GM23338 (cell line): ENCODE data around the gene MSTO1. TPM values are rescaled to one million over a fixed set of nuclear protein-coding genes. Genes with fewer than 3 reads are reported as not detected.
A peak's percentile ranks its signal among the peaks of the same experiment; 100 is the strongest.

Experiments
- ATAC-seq: fragments of 200-7000 bp; cut with Tn5 transposase; 3 replicates; pipeline ENCODE4 v1.9.1; 2020
- DNase-seq: peaks from one replicate; pipeline ENCODE4 v3.0.0-alpha.2; 2015; ENCODE audit warnings: low spot score
- H2AFZ ChIP-seq: fragments of 200-600 bp; sonication (generic); 2 replicates; pipeline ENCODE4 v1.8.0; 2016; ENCODE audit warnings: antibody characterized with exemption, mild to moderate bottlenecking, moderate library complexity
- H3F3A ChIP-seq: fragments of 200-600 bp; sonication (generic); replicated peaks from 2 replicates; pipeline ENCODE4 v1.8.0; 2017; ENCODE audit warnings: antibody characterized with exemption, mixed run types, low read depth
- H3K27ac ChIP-seq: fragments of 200-600 bp; sonication (generic); 2 replicates; pipeline ENCODE4 v1.6.1; 2016; ENCODE audit warnings: low read depth
- H3K27me3 ChIP-seq: fragments of 200-600 bp; sonication (generic); 2 replicates; pipeline ENCODE4 v1.8.0; 2016; ENCODE audit warnings: mild to moderate bottlenecking, mixed run types, moderate library complexity; ENCODE audit not compliant: insufficient read depth
- H3K36me3 ChIP-seq: fragments of 200-600 bp; sonication (generic); 2 replicates; pipeline ENCODE4 v1.8.0; 2016; ENCODE audit warnings: mild to moderate bottlenecking; ENCODE audit not compliant: insufficient read depth
- H3K4me1 ChIP-seq: fragments of 200-600 bp; sonication (generic); 2 replicates; pipeline ENCODE4 v1.8.0; 2016; ENCODE audit warnings: mild to moderate bottlenecking, moderate library complexity; ENCODE audit not compliant: insufficient read depth
- H3K4me2 ChIP-seq: fragments of 200-600 bp; sonication (generic); 2 replicates; pipeline ENCODE4 v1.7.1; 2017; ENCODE audit warnings: mixed run types
- H3K4me3 ChIP-seq: fragments of 200-600 bp; sonication (generic); 2 replicates; pipeline ENCODE4 v1.6.1; 2016; ENCODE audit warnings: mixed run types
- H3K79me2 ChIP-seq: fragments of 200-600 bp; sonication (generic); replicated peaks from 2 replicates; pipeline ENCODE4 v1.8.0; 2017; ENCODE audit warnings: mild to moderate bottlenecking; ENCODE audit not compliant: insufficient read depth
- H3K9me2 ChIP-seq: fragments of 200-600 bp; sonication (generic); 2 replicates; pipeline ENCODE4 v1.8.0; 2017; ENCODE audit not compliant: insufficient read depth
- H4K20me1 ChIP-seq: fragments of 200-600 bp; sonication (generic); replicated peaks from 2 replicates; pipeline ENCODE4 v1.8.0; 2017; ENCODE audit warnings: mild to moderate bottlenecking; ENCODE audit not compliant: insufficient read depth
- H3K27ac Mint-ChIP-seq: 2 replicates; pipeline ENCODE4 v1.8.0; 2020; ENCODE audit warnings: inconsistent platforms, mild to moderate bottlenecking, moderate library complexity, mixed read lengths
- H3K27me3 Mint-ChIP-seq: 3 replicates; pipeline ENCODE4 v1.8.0; 2022; ENCODE audit warnings: low read depth, mild to moderate bottlenecking, moderate library complexity, mixed read lengths, inconsistent platforms; ENCODE audit not compliant: insufficient read depth, poor library complexity
- H3K36me3 Mint-ChIP-seq: 3 replicates; pipeline ENCODE4 v1.8.0; 2021; ENCODE audit warnings: low read depth, mild to moderate bottlenecking, inconsistent platforms, moderate library complexity, mixed read lengths
- H3K4me1 Mint-ChIP-seq: 3 replicates; pipeline ENCODE4 v1.8.0; 2020; ENCODE audit warnings: mild to moderate bottlenecking, inconsistent platforms, mixed read lengths
- H3K4me3 Mint-ChIP-seq: 3 replicates; pipeline ENCODE4 v1.8.0; 2021; ENCODE audit warnings: moderate library complexity, mild to moderate bottlenecking, inconsistent platforms, mixed read lengths
- H3K9me3 Mint-ChIP-seq: 3 replicates; pipeline ENCODE4 v1.8.0; 2020; ENCODE audit warnings: moderate library complexity, mild to moderate bottlenecking, inconsistent platforms, mixed read lengths
- EZH2 ChIP-seq: fragments of 200-600 bp; sonication (generic); IDR thresholded peaks from one replicate; pipeline ENCODE4 v1.8.0; 2017; ENCODE audit warnings: antibody characterized with exemption, mild to moderate bottlenecking, low read depth; ENCODE audit not compliant: unreplicated experiment
- EZH2phosphoT487 ChIP-seq: fragments of 200-600 bp; sonication (generic); IDR thresholded peaks from one replicate; pipeline ENCODE4 v1.8.1; 2018; ENCODE audit warnings: antibody characterized with exemption; ENCODE audit not compliant: unreplicated experiment
- JUNB ChIP-seq: IDR thresholded peaks from one replicate; pipeline ENCODE4 v1.6.1; 2016; ENCODE audit warnings: antibody characterized with exemption; ENCODE audit not compliant: unreplicated experiment
- STAT1 ChIP-seq: IDR thresholded peaks from one replicate; pipeline ENCODE4 v1.6.1; 2016; ENCODE audit warnings: antibody characterized with exemption; ENCODE audit not compliant: unreplicated experiment
- ZNF114 ChIP-seq: fragments of 250-450 bp; sonication (Bioruptor Pico); IDR thresholded peaks from 2 replicates; pipeline ENCODE4 v1.5.0; 2020; ENCODE audit warnings: mild to moderate bottlenecking, moderate library complexity
- polyA plus RNA-seq: library from polyadenylated mRNA; unstranded; fragments of >200 nt; fragmentation: Nextera tagmentation; extraction: Ambion mirVana; gene quantifications from 2 replicates; pipeline ENCODE4 v1.2.1, GENCODE V29; 2016
- total RNA-seq: library from RNA; depleted of rRNA; stranded (reverse); fragments of >200 nt; shearing (Covaris generic); gene quantifications from 2 replicates; pipeline ENCODE4 v1.2.3, GENCODE V29; 2014
- TF ChIP-seq, protein P1 (sequence below), 2 experiments: fragments of 200-600 bp in 1 of 2; sonication (generic) in 1 of 2; conservative IDR thresholded peaks; 2 replicates each; pipeline versions ENCODE4 v1.5.1 to v1.6.1; 2016 to 2017; ENCODE audit warnings: antibody characterized with exemption in 2 of 2, low read depth in 2 of 2, mild to moderate bottlenecking in 2 of 2, moderate library complexity in 1 of 2
- TF ChIP-seq, protein P2 (sequence below): IDR thresholded peaks from 2 replicates; pipeline ENCODE4 v1.6.1; 2016; ENCODE audit warnings: antibody characterized with exemption

MSTO1 gene
- total and polyA plus RNA-seq, 2 experiments from 2014 or later = 35.4 to 43.5 TPM

DNA sequence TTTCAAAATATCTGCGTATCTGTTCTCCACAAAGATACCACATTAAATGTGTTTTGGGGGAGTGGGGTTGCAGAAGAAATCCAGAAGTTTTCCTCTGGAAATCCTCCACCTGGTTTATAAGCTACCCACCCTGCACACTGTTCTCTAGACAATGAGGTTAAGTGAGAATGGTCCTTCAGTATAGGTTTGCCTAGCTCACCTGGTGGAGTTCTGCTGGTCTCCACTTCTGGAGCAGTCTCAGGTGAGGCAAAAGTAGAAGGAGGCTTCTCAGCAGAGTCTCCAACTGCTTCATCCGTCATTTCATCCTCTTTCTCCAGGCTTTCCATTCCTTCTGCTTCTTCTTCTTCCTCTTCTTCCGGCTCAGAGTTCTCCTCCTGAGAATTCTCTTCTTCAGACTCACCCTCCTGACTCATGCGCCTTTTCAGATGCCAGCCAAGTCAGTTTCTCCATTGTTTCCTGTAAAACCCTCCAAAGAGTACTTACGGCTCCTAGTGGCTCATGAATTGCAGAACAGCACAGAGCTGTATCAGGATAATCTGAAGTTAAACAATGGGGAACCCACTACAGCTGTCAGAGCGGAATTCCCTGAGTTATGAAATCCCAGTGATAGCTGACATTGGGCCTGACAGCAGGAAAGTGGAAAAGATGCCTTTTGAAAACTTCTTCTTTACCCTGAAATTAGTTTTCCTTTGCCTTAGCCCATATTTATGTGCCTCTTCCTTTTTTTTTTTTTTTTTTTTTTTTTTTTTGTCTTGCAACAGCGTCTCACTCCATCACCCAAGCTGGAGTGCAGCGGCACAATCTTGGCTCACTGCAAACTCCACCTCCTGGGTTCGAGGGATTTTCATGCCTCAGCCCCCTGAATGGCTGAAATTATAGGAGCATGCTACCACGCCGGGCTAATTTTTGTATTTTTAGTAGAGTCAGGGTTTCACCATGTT is 38.5 kb downstream of the MSTO1 start:
- Histone ChIP-seq H3K27me3 (no peaks in the 10 kb centered on the region), H3F3A (no peaks in the 10 kb centered on the region), H3K27ac (no peak overlapping the region), H3K9me2 (0 out of 2 replicates have a peak, but pooled peaks cover 4% of the 10 kb centered on the region), H4K20me1 (no peaks in the 10 kb centered on the region; the same call in 1 of the 2 replicates), H3K4me2 (no peak overlapping the region), H3K36me3 (no peaks in the 10 kb centered on the region), H3K4me1 (no peaks in the 10 kb centered on the region), H3K4me3 (no peak overlapping the region), H3K79me2 (no peaks in the 10 kb centered on the region), H2AFZ (peak overlapping the region; percentile 85)
- H3K9me3 Mint-ChIP-seq = peaks cover 7% of the 10 kb centered on the region
- TF ChIP-seq EZH2 = no peak
- TF ChIP-seq, protein P1, sequence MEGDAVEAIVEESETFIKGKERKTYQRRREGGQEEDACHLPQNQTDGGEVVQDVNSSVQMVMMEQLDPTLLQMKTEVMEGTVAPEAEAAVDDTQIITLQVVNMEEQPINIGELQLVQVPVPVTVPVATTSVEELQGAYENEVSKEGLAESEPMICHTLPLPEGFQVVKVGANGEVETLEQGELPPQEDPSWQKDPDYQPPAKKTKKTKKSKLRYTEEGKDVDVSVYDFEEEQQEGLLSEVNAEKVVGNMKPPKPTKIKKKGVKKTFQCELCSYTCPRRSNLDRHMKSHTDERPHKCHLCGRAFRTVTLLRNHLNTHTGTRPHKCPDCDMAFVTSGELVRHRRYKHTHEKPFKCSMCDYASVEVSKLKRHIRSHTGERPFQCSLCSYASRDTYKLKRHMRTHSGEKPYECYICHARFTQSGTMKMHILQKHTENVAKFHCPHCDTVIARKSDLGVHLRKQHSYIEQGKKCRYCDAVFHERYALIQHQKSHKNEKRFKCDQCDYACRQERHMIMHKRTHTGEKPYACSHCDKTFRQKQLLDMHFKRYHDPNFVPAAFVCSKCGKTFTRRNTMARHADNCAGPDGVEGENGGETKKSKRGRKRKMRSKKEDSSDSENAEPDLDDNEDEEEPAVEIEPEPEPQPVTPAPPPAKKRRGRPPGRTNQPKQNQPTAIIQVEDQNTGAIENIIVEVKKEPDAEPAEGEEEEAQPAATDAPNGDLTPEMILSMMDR (conservative IDR thresholded peaks at IDR 0.05; ENCODE audit: low read depth in 2 of 2) = peak; percentile 43 to 61
- TF ChIP-seq, protein P2, sequence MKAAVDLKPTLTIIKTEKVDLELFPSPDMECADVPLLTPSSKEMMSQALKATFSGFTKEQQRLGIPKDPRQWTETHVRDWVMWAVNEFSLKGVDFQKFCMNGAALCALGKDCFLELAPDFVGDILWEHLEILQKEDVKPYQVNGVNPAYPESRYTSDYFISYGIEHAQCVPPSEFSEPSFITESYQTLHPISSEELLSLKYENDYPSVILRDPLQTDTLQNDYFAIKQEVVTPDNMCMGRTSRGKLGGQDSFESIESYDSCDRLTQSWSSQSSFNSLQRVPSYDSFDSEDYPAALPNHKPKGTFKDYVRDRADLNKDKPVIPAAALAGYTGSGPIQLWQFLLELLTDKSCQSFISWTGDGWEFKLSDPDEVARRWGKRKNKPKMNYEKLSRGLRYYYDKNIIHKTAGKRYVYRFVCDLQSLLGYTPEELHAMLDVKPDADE = no peak
- TF ChIP-seq EZH2phosphoT487 = no peak
- H3K4me3 Mint-ChIP-seq = no peak overlapping the region
- ATAC-seq = peak; percentile 92
- peaks cover 4% of the 10 kb centered on the region for H3K27me3 Mint-ChIP-seq
- peaks cover 6% of the 10 kb centered on the region; the same call in 1 of the 3 replicates for H3K36me3 Mint-ChIP-seq
- peak; percentile 60 for DNase-seq
- peaks cover 2% of the 10 kb centered on the region; the same call in 2 of the 3 replicates for H3K4me1 Mint-ChIP-seq
- no peak overlapping the region for H3K27ac Mint-ChIP-seq

DNA sequence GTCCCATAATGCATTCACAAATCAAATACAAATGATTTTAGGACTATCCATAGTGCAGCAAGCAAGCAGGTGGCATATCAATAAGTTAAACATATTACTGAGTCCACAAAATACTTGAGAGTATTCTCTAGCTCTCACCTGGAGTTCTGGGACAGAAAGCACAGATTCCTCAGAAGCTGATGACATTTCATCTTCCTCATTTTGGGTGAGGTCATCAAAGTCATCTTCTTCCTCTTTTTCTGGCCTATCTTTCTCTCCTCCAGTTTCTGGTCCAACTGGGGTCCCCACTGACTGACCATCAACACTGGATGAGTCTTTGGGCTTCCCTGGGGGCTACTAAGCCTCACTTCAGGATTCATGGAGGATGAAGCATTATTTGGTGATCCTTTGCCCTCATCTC is 39.7 kb downstream of the MSTO1 start:
- ATAC-seq = no peak

More for the DNA sequence above, 39.7 kb downstream of the MSTO1 start:
- Mint-ChIP-seq H3K9me3 (peaks cover 2% of the 10 kb centered on the region; the same call in 2 of the 3 replicates), H3K36me3 (no peaks in the 10 kb centered on the region; the same call in 2 of the 3 replicates), H3K27me3 (peaks cover 4% of the 10 kb centered on the region), H3K4me1 (peaks cover 2% of the 10 kb centered on the region; the same call in 2 of the 3 replicates), H3K27ac (no peak overlapping the region), H3K4me3 (no peak overlapping the region)
- H3K36me3 ChIP-seq = no peaks in the 10 kb centered on the region
- H3K79me2 ChIP-seq = no peaks in the 10 kb centered on the region
- TF ChIP-seq STAT1 = no peak
- TF ChIP-seq EZH2 = no peak
- TF ChIP-seq, protein P1 (conservative IDR thresholded peaks at IDR 0.05; ENCODE audit: low read depth in 2 of 2) = no peak
- no peak for TF ChIP-seq ZNF114
- TF ChIP-seq EZH2phosphoT487 = no peak
- TF ChIP-seq JUNB = no peak
- H2AFZ ChIP-seq = no peak overlapping the region
- H3K4me1 ChIP-seq = no peaks in the 10 kb centered on the region
- H3F3A ChIP-seq = no peaks in the 10 kb centered on the region
- H4K20me1 ChIP-seq = no peaks in the 10 kb centered on the region; the same call in 1 of the 2 replicates
- no peak overlapping the region for H3K4me2 ChIP-seq
- H3K9me2 ChIP-seq = 0 out of 2 replicates have a peak, but pooled peaks cover 4% of the 10 kb centered on the region
- H3K4me3 ChIP-seq = no peak overlapping the region
- H3K27ac ChIP-seq = no peak overlapping the region
- no peaks in the 10 kb centered on the region for H3K27me3 ChIP-seq
- DNase-seq = no peak
